Breast epithelium (tissue), 3 donors: ENCODE results near the gene C16orf54.

ENCODE experiments used
- POLR2AphosphoS5 ChIP-seq, 3 donors: sonication (generic); formaldehyde crosslinking; IDR thresholded peaks; one replicate each; pipeline ENCODE4 v1.6.1; 2017; ENCODE audit warnings: antibody characterized with exemption in 3 of 3
- TF ChIP-seq, protein P1 (sequence below), 3 donors: fragments of 450-650 bp; IDR thresholded peaks; one replicate each; pipeline ENCODE4 v1.5.1; 2016 to 2017; ENCODE audit warnings: antibody characterized with exemption in 3 of 3, mild to moderate bottlenecking in 3 of 3, moderate library complexity in 3 of 3

- no peak for TF ChIP-seq POLR2AphosphoS5 (IDR thresholded peaks at IDR 0.05)
- TF ChIP-seq, protein P1, sequence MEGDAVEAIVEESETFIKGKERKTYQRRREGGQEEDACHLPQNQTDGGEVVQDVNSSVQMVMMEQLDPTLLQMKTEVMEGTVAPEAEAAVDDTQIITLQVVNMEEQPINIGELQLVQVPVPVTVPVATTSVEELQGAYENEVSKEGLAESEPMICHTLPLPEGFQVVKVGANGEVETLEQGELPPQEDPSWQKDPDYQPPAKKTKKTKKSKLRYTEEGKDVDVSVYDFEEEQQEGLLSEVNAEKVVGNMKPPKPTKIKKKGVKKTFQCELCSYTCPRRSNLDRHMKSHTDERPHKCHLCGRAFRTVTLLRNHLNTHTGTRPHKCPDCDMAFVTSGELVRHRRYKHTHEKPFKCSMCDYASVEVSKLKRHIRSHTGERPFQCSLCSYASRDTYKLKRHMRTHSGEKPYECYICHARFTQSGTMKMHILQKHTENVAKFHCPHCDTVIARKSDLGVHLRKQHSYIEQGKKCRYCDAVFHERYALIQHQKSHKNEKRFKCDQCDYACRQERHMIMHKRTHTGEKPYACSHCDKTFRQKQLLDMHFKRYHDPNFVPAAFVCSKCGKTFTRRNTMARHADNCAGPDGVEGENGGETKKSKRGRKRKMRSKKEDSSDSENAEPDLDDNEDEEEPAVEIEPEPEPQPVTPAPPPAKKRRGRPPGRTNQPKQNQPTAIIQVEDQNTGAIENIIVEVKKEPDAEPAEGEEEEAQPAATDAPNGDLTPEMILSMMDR (IDR thresholded peaks at IDR 0.05) = no peak
Observed at GRCh38 chr16:29726845-29727377, 18.9 kb downstream of the C16orf54 start.
